Measurements from ENCODE around the gene ZNF827.

The ZNF827 gene

GRCh38 chr4:145935253-145936141 lies 3.1 kb downstream of the ZNF827 start:
- in situ Hi-C loops (cut with MboI; ENCODE audit: low pct_unique_long_range_greater_than_20kb, low sequenced_read_pairs, unreplicated experiment), result no loop called here
- TF ChIP-seq CTCF (IDR thresholded peaks at IDR 0.05; ENCODE audit: extremely low read depth, insufficient read depth, missing control alignments), result no peak
- peak; percentile 52 for DNase-seq (ENCODE audit: low spot score)

GRCh38 chr4:145934434-145935047 lies 4.1 kb downstream of the ZNF827 start:
- DNase-seq (ENCODE audit: low spot score), result no peak
- in situ Hi-C loops (cut with MboI; ENCODE audit: low pct_unique_long_range_greater_than_20kb, low sequenced_read_pairs, unreplicated experiment), result no loop called here
- TF ChIP-seq CTCF (IDR thresholded peaks at IDR 0.05; ENCODE audit: extremely low read depth, insufficient read depth, missing control alignments), result no peak

GRCh38 chr4:145933134-145933533 lies 5.5 kb downstream of the ZNF827 start:
- TF ChIP-seq CTCF (IDR thresholded peaks at IDR 0.05; ENCODE audit: extremely low read depth, insufficient read depth, missing control alignments), result no peak
- in situ Hi-C loops (cut with MboI; ENCODE audit: low pct_unique_long_range_greater_than_20kb, low sequenced_read_pairs, unreplicated experiment), result no loop called here
- no peak for DNase-seq (ENCODE audit: low spot score)

GRCh38 chr4:145931403-145931802 lies 7.2 kb downstream of the ZNF827 start:
- in situ Hi-C loops (cut with MboI; ENCODE audit: low pct_unique_long_range_greater_than_20kb, low sequenced_read_pairs, unreplicated experiment), result no loop called here
- no peak for DNase-seq (ENCODE audit: low spot score)
- no peak for TF ChIP-seq CTCF (IDR thresholded peaks at IDR 0.05; ENCODE audit: extremely low read depth, insufficient read depth, missing control alignments)

GRCh38 chr4:145930592-145930991 lies 8.0 kb downstream of the ZNF827 start:
- no peak for DNase-seq (ENCODE audit: low spot score)
- no peak for TF ChIP-seq CTCF (IDR thresholded peaks at IDR 0.05; ENCODE audit: extremely low read depth, insufficient read depth, missing control alignments)
- in situ Hi-C loops (cut with MboI; ENCODE audit: low pct_unique_long_range_greater_than_20kb, low sequenced_read_pairs, unreplicated experiment), result no loop called here

- in situ Hi-C loops (cut with MboI; ENCODE audit: low pct_unique_long_range_greater_than_20kb, low sequenced_read_pairs, unreplicated experiment), result no loop called here
- no peak for TF ChIP-seq CTCF (IDR thresholded peaks at IDR 0.05; ENCODE audit: extremely low read depth, insufficient read depth, missing control alignments)
- DNase-seq (ENCODE audit: low spot score), result no peak
Measured at GRCh38 chr4:145929415-145930178, 9.0 kb downstream of the ZNF827 start.
